Omental fat pad (tissue), 4 donors: ENCODE data around the gene CGB2. TPM values are rescaled to one million over a fixed set of nuclear protein-coding genes. Genes with fewer than 3 reads are reported as not detected.
"Not testable (repeated sequence)": the region's sequence is repeated elsewhere in the genome, so short reads cannot be mapped to it uniquely, and the experiment has no call there.

Source experiments
- ATAC-seq: fragments of 150-250 bp; one replicate; pipeline ENCODE4 v1.9.1; 2016; ENCODE audit warnings: mild to moderate bottlenecking, moderate library complexity; ENCODE audit not compliant: low FRiP score
- DNase-seq: peaks from one replicate; pipeline ENCODE4 v3.0.0-alpha.2; 2019; ENCODE audit warnings: low spot score
- CTCF ChIP-seq, 3 donors: fragments of 450-650 bp; IDR thresholded peaks; one replicate each; pipeline ENCODE4 v1.5.1; 2016 to 2017; ENCODE audit warnings: antibody characterized with exemption in 3 of 3, mild to moderate bottlenecking in 3 of 3, moderate library complexity in 2 of 3
- total RNA-seq, 4 donors: library from RNA; depleted of rRNA; stranded (reverse); fragments of >200 nt; gene quantifications; one replicate each; pipeline ENCODE4 v1.1.0, GENCODE V29; 2016

CGB2 gene
- total RNA-seq, 4 donors from 2014 or later, result not detected

- ATAC-seq, DNase-seq: not testable (repeated sequence)
Observed at GRCh38 chr19:49030323-49030722, 1.4 kb upstream of the CGB2 start.

- not testable (repeated sequence) for ATAC-seq, DNase-seq
Observed at GRCh38 chr19:49036815-49037214, 5.1 kb downstream of the CGB2 start, which contains the start of gene CGB1. Gene CGB1, minus strand, starts transcription at chr19:49036895. Its CDS starts 184 bp downstream, at chr19:49036711.

- DNase-seq, ATAC-seq: not testable (repeated sequence)
Observed at GRCh38 chr19:49038111-49038510, 6.4 kb downstream of the CGB2 start.

DNA sequence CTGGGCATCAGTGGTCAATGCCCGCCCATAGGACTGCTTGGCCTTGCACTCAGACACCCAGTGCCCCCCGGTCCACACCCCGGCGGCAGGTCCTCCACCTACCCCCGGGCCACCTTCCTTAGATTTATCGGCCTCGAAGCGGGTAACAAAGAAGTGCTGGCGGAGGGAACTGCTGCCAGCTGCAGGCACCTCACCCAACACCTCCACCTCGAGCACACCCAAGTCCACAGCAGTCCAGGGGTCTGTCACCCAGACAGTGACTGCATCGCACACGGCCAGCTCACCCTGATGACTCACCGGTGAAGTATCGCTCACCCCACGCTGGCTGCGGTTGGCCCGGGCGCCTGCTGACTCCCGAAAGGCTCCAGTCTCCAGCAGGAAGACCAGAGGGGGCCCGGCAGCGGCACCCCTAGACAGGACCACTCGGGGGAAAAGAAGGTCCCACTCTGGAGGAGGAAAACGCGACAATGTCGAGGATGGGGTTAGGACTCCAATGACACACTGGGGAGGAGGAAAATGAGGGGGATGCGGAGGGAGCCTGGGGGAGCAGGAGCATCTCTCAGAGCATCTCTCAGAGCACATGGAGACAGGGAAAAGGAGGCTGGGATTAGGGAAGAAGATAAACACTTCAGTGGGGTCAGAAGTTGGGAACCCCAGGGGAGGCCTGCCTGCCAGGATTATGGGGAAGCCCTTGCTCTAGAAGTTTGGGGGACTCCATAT lies 7.0 kb downstream of the CGB2 start:
- ATAC-seq, result not testable (repeated sequence)

GRCh38 chr19:49039736-49040135 lies 8.0 kb downstream of the CGB2 start:
- not testable (repeated sequence) for ATAC-seq, DNase-seq

More for the DNA sequence above, 7.0 kb downstream of the CGB2 start:
- not testable (repeated sequence) for DNase-seq

DNA sequence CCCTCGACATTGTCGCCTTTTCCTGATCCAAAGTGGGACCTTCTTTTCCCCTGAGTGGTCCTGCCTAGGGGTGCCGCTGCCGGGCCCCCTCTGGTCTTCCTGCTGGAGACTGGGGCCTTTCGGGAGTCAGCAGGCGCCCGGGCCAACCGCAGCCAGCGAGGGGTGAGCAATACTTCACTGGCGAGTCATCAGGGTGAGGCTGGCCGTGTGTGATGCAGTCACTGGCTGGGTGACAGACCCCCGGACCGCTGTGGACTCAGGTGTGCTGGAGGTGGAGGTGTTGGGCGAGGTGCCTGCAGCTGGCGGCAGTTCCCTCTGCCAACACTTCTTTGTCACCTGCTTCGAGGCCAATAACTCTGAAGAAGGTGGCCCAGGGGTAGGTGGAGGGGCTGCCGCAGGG lies 10.5 kb downstream of the CGB2 start:
- no peak for ATAC-seq
- no peak for DNase-seq
- TF ChIP-seq CTCF (IDR thresholded peaks at IDR 0.05), result no peak

DNA sequence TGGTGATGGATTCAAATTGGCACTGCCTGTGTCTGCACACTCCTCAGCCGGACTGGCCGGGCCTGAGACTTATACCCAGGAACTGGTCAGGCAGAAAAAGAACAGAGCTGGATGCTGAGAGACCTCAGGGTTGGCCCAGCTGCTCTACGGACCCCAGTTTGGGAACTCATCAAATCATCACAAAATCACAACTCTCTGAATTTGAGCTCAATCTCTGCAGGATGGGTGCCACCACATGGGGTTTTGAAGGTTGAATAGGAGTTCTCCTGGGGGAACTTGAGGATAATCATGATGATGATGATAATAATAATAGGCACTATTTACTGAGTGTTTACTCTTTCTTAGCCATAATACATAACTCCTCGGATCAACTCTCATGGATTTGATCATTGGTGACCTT lies 11.0 kb downstream of the CGB2 start:
- DNase-seq, ATAC-seq: not testable (repeated sequence)

GRCh38 chr19:49043548-49043947 lies 11.9 kb downstream of the CGB2 start, which contains the start of gene CGB5:
Gene CGB5, plus strand, starts transcription at chr19:49043848. Its CDS starts 362 bp downstream, at chr19:49044210.
- not testable (repeated sequence) for DNase-seq, ATAC-seq

DNA sequence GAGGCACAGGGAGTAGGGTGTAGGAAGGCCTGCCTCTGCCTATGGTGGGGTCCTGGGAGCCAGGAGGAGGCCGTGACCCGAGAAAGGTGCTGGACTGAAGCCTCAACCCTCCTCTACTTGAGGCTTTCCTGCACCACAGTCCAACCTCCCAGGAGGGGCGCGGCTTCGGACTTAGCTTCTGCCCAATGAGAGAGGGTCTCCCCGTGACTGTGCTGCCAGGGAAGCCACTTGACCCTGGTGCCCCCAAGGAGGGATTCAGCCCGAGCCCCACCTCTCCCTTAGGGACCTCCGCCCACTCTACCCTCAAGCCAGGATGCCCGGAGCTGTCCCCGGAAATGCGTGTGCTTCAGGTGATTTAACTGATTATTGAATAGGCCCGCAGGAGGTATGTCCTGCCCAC lies 17.3 kb downstream of the CGB2 start, which contains the start of gene CGB8:
TSS of gene CGB8 (minus strand) at position 101 of the 400 bp plus-strand sequence. CDS start 372 bp downstream, outside the sequence.
- not testable (repeated sequence) for ATAC-seq, DNase-seq

DNA sequence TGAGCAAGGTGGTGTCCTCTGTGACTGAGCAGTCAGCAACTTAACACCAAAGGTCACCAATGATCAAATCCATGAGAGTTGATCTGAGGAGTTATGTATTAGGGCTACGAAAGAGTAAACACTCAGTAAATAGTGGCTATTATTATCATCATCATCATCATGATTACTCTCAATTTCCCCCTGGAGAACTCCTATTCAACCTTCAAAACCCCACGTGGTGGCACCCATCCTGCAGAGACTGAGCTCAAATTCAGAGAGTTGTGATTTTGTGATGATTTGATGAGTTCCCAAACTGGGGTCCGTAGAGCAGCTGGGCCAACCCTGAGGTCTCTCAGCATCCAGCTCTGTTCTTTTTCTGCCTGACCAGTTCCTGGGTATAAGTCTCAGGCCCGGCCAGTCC lies 18.1 kb downstream of the CGB2 start:
- ATAC-seq, DNase-seq: not testable (repeated sequence)

DNA sequence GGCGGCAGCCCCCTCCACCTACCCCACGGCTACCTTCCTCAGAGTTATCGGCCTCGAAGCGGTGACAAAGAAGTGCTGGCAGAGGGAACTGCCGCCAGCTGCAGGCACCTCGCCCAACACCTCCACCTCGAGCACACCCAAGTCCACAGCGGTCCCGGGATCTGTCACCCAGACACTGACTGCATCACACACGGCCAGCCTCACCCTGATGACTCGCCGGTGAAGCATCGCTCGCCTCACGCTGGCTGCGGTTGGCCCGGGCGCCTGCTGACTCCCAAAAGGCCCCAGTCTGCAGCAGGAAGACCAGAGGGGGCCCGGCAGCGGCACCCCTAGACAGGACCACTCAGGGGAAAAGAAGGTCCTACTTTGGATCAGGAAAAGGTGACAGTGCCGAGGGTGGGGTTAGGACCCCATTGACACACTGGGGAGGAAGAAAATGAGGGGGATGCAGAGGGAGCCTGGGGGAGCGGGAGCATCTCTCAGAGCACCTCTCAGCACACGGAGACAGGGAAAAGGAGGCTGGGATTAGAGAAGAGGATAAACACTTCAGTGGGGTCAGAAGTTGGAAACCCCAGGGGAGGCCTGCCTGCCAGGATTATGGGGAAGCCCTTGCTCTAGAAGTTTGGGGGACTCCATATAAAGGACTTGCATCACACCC lies 18.8 kb downstream of the CGB2 start:
- not testable (repeated sequence) for ATAC-seq, DNase-seq

DNA sequence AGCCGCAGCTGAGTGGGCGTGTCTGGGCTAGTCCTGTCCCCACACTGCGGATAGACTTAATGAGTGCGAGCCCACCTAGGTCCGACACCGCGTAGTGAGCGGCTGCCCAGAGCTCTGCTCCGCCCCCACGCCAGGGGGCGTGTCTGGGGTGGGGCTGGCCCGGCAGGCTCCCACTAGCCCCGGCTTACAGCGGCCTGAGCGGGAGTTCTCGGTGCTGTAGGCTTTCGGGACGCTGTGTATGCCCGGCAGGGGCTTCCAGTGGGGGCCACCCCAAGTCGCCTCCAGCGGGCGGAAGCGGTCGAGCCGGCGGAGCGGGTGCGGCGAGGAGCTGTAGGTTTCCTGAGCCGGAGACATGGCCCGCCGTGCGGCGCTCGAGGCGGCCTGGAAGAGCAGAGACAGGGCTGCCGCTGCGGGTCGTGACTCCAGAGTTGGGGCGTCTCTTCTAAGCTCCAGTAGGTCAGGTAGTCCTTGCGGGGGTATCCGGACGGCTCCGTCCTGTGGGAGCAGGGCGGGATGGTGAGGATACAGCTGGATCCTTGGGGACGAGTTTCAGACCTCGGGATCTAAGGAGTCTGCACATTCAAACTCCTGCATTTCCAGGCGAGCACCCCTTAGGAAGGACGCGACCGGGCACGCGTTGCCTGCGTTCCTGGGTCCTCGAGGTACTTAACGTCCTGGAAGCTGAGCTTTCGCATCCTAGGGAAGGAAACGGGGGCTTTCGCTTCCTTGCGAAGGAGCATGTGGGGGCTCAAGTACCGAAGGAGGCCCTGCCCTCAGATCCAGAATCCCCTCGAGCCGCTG lies 24.6 kb downstream of the CGB2 start:
- peak; percentile 87 for ATAC-seq
- no peak for DNase-seq
- TF ChIP-seq CTCF (IDR thresholded peaks at IDR 0.05), result no peak

- ATAC-seq, result peak; percentile 26
Observed at GRCh38 chr19:49056902-49057596, 25.4 kb downstream of the CGB2 start.

More at GRCh38 chr19:49056902-49057596, 25.4 kb downstream of the CGB2 start:
- not testable (repeated sequence) for DNase-seq
